ENCODE data around the gene ZNF445. TPM values are rescaled to one million over a fixed set of nuclear protein-coding genes. Genes with fewer than 3 reads are reported as not detected.

The ZNF445 gene
- total and polyA plus RNA-seq, 9 of the 15 experiments (the other 6 are each of a cell fraction or from before 2014, with no cell fraction given) = 1.2 to 26.9 (median 10.6) TPM

GRCh38 chr3:44437800-44438199, 39.7 kb downstream of the ZNF445 start (continued):
- TF ChIP-seq CAMTA2 (CRISPR knock-in tag; conservative IDR thresholded peaks at IDR 0.05) (no peak), TRIM24 (IDR thresholded peaks at IDR 0.05) (no peak), ZNF311 (CRISPR knock-in tag; IDR thresholded peaks at IDR 0.05) (peak; percentile 97), PHB (CRISPR knock-in tag; IDR thresholded peaks at IDR 0.05) (no peak), TFAM (CRISPR knock-in tag; conservative IDR thresholded peaks at IDR 0.05) (no peak), ID3 (CRISPR knock-in tag; IDR thresholded peaks at IDR 0.05) (peak; percentile 82), ID3 (tag; IDR thresholded peaks at IDR 0.05) (peak; percentile 98), SOX6 (IDR thresholded peaks at IDR 0.05) (no peak), ZNF609 (CRISPR knock-in tag; IDR thresholded peaks at IDR 0.05; ENCODE audit: borderline replicate concordance) (no peak), ZC3H11A (IDR thresholded peaks at IDR 0.05; ENCODE audit: low read depth, low read length) (no peak), SP2 (IDR thresholded peaks at IDR 0.05; ENCODE audit: extremely low read depth, low read depth, low read length, poor library complexity, severe bottlenecking) (no peak), KLF10 (CRISPR knock-in tag; IDR thresholded peaks at IDR 0.05) (no peak), SAFB (IDR thresholded peaks at IDR 0.05; ENCODE audit: borderline replicate concordance, low read depth, low read length) (no peak), WHSC1 (IDR thresholded peaks at IDR 0.05; ENCODE audit: low read length) (no peak)
- TF ChIP-seq, protein P1, sequence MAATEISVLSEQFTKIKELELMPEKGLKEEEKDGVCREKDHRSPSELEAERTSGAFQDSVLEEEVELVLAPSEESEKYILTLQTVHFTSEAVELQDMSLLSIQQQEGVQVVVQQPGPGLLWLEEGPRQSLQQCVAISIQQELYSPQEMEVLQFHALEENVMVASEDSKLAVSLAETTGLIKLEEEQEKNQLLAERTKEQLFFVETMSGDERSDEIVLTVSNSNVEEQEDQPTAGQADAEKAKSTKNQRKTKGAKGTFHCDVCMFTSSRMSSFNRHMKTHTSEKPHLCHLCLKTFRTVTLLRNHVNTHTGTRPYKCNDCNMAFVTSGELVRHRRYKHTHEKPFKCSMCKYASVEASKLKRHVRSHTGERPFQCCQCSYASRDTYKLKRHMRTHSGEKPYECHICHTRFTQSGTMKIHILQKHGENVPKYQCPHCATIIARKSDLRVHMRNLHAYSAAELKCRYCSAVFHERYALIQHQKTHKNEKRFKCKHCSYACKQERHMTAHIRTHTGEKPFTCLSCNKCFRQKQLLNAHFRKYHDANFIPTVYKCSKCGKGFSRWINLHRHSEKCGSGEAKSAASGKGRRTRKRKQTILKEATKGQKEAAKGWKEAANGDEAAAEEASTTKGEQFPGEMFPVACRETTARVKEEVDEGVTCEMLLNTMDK (IDR thresholded peaks at IDR 0.05; ENCODE audit: borderline replicate concordance, insufficient read depth, low read depth, low read length, poor library complexity, severe bottlenecking) = no peak
- TF ChIP-seq, protein P2, sequence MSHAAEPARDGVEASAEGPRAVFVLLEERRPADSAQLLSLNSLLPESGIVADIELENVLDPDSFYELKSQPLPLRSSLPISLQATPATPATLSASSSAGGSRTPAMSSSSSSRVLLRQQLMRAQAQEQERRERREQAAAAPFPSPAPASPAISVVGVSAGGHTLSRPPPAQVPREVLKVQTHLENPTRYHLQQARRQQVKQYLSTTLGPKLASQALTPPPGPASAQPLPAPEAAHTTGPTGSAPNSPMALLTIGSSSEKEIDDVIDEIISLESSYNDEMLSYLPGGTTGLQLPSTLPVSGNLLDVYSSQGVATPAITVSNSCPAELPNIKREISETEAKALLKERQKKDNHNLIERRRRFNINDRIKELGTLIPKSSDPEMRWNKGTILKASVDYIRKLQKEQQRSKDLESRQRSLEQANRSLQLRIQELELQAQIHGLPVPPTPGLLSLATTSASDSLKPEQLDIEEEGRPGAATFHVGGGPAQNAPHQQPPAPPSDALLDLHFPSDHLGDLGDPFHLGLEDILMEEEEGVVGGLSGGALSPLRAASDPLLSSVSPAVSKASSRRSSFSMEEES (CRISPR knock-in tag; IDR thresholded peaks at IDR 0.05) = no peak
- TF ChIP-seq, protein P3, sequence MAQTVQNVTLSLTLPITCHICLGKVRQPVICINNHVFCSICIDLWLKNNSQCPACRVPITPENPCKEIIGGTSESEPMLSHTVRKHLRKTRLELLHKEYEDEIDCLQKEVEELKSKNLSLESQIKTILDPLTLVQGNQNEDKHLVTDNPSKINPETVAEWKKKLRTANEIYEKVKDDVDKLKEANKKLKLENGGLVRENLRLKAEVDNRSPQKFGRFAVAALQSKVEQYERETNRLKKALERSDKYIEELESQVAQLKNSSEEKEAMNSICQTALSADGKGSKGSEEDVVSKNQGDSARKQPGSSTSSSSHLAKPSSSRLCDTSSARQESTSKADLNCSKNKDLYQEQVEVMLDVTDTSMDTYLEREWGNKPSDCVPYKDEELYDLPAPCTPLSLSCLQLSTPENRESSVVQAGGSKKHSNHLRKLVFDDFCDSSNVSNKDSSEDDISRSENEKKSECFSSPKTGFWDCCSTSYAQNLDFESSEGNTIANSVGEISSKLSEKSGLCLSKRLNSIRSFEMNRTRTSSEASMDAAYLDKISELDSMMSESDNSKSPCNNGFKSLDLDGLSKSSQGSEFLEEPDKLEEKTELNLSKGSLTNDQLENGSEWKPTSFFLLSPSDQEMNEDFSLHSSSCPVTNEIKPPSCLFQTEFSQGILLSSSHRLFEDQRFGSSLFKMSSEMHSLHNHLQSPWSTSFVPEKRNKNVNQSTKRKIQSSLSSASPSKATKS (CRISPR knock-in tag; IDR thresholded peaks at IDR 0.05) = no peak; the same call in 1 of the 2 replicates

Measured in K562 (cell line).